Occipital lobe (tissue), 2 donors: Measurements from ENCODE around the gene PSMC3. TPM values are rescaled to one million over a fixed set of nuclear protein-coding genes. Genes with fewer than 3 reads are reported as not detected.

Experiments used
- DNase-seq: peaks from one replicate; lab custom pipeline; 2025; lab: John Stamatoyannopoulos, UW
- total RNA-seq: library from RNA; depleted of rRNA; stranded (reverse); fragments of >200 nt; gene quantifications from one replicate; pipeline ENCODE4 v1.2.3, GENCODE V29; 2014

The PSMC3 gene
- total RNA-seq, 1 donor from 2014 or later: 69.1 TPM

- DNase-seq: no peak
These were observed 30.8 kb downstream of the PSMC3 start for GRCh38 chr11:47395223-47396048.

GRCh38 chr11:47394322-47395222, 31.7 kb downstream of the PSMC3 start:
- DNase-seq: no peak

GRCh38 chr11:47394050-47394321, 32.3 kb downstream of the PSMC3 start:
- DNase-seq: no peak

GRCh38 chr11:47393163-47394049, 32.8 kb downstream of the PSMC3 start:
- no peak for DNase-seq

GRCh38 chr11:47392546-47393162, 33.6 kb downstream of the PSMC3 start:
- DNase-seq: no peak

- no peak for DNase-seq
These were observed 34.4 kb downstream of the PSMC3 start for GRCh38 chr11:47391711-47392432.

- DNase-seq: no peak
These were observed 35.1 kb downstream of the PSMC3 start for GRCh38 chr11:47391077-47391583.

GRCh38 chr11:47390422-47390760, 35.8 kb downstream of the PSMC3 start:
- no peak for DNase-seq

GRCh38 chr11:47389577-47390421, 36.4 kb downstream of the PSMC3 start:
- DNase-seq: no peak

GRCh38 chr11:47388697-47389576, 37.3 kb downstream of the PSMC3 start:
- no peak for DNase-seq

GRCh38 chr11:47387944-47388696, 38.1 kb downstream of the PSMC3 start:
- DNase-seq: no peak

GRCh38 chr11:47384498-47384897, 41.7 kb downstream of the PSMC3 start:
- no peak for DNase-seq

- no peak for DNase-seq
These were observed 43.2 kb downstream of the PSMC3 start for GRCh38 chr11:47383071-47383470.

GRCh38 chr11:47380078-47380477, 46.2 kb downstream of the PSMC3 start:
- DNase-seq: no peak

- DNase-seq: no peak
These were observed 46.9 kb downstream of the PSMC3 start for GRCh38 chr11:47379317-47379716.

GRCh38 chr11:47378836-47379170, 47.4 kb downstream of the PSMC3 start:
- DNase-seq: no peak

- no peak for DNase-seq
These were observed 48.0 kb downstream of the PSMC3 start, which contains the start of gene SPI1 for GRCh38 chr11:47378010-47378835. Gene SPI1 (minus strand): TSS chr11:47378547. CDS start chr11:47378353, 194 bp downstream.
